ENCODE results near the gene CTNNAL1. TPM values are rescaled to one million over a fixed set of nuclear protein-coding genes. Genes with fewer than 3 reads are reported as not detected.
"Not testable (repeated sequence)": the region's sequence is repeated elsewhere in the genome, so short reads cannot be mapped to it uniquely, and the experiment has no call there.

CTNNAL1 gene, protein sequence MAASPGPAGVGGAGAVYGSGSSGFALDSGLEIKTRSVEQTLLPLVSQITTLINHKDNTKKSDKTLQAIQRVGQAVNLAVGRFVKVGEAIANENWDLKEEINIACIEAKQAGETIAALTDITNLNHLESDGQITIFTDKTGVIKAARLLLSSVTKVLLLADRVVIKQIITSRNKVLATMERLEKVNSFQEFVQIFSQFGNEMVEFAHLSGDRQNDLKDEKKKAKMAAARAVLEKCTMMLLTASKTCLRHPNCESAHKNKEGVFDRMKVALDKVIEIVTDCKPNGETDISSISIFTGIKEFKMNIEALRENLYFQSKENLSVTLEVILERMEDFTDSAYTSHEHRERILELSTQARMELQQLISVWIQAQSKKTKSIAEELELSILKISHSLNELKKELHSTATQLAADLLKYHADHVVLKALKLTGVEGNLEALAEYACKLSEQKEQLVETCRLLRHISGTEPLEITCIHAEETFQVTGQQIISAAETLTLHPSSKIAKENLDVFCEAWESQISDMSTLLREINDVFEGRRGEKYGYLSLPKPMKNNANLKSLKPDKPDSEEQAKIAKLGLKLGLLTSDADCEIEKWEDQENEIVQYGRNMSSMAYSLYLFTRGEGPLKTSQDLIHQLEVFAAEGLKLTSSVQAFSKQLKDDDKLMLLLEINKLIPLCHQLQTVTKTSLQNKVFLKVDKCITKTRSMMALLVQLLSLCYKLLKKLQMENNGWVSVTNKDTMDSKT
- polyA plus RNA-seq (2012; ENCODE audit: insufficient read depth, insufficient read length, low read depth) = 9.8 TPM

DNA sequence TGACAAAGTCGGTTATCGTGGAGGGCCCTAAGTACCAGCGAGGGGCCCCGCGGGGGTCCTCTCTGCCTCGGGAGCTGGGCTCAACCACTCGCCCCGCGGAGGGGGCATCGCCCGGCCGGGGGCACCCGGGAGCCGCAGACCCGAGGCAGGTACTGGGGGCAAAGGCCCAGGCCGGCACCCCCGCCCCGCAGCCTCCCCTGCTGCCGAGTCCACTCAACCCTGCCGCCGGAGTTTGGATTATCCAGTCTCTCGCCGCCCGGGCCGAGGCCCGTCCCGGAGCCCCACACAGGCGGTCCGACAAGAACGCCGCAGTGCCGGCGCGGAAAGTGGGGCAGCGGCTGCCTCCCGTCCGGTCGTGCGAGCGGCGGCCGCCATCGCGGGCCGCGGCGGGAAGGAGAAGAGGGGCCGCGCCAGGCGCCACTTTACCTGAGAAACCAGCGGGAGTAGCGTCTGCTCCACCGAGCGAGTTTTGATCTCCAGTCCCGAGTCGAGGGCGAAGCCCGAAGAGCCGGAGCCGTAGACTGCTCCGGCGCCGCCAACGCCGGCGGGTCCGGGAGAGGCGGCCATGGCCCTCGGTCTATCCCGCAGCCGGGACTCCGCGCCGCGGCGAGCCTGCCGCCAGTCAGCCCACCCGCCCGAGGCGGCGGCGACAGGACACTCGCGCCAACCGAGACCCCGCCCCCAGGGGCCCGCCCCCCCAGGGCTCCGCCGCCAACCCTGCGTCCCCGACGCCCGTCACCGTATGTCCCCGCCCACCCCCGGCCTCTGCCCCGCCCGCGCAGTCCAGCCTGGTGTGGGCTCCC is at the start of gene CTNNAL1:
CTNNAL1 (minus strand) TSS at position 624 of the 803 bp plus-strand sequence; CDS start at position 567, 57 bp downstream.
- peaks cover 3% of the 10 kb centered on the region for H3K4me1 ChIP-seq
- peak within 1 kb of the TSS; percentile 87 for H3K4me3 ChIP-seq (ENCODE audit: low read depth, low read length)

DNA sequence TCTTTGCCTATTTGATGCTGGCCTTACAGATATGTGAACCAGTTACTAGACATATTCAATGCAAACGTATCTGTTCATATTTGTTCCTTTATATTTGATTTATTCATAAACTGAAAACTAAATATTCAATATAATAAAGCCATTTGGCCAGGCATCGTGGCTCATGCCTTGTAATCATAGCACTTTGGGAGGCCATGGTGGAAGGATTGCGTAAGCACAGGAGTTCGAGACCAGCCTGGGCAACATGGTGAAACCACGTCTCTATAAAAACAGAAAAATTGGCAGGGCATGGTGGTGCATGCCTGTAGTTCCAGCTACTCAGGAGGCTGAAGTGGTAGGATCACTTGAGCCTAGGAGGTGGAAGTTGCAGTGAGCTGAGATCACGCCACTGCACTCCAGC is 49.2 kb upstream of the CTNNAL1 start:
- Histone ChIP-seq H3K9me3 (no peaks in the 10 kb centered on the region), H3K36me3 (peaks cover 51% of the 10 kb centered on the region)

More for the DNA sequence above, at the start of gene CTNNAL1:
- no peaks in the 10 kb centered on the region for H3K27me3 ChIP-seq
- no peaks in the 10 kb centered on the region for H3K9me3 ChIP-seq
- peak; percentile 99 for DNase-seq
- TF ChIP-seq, protein P1, sequence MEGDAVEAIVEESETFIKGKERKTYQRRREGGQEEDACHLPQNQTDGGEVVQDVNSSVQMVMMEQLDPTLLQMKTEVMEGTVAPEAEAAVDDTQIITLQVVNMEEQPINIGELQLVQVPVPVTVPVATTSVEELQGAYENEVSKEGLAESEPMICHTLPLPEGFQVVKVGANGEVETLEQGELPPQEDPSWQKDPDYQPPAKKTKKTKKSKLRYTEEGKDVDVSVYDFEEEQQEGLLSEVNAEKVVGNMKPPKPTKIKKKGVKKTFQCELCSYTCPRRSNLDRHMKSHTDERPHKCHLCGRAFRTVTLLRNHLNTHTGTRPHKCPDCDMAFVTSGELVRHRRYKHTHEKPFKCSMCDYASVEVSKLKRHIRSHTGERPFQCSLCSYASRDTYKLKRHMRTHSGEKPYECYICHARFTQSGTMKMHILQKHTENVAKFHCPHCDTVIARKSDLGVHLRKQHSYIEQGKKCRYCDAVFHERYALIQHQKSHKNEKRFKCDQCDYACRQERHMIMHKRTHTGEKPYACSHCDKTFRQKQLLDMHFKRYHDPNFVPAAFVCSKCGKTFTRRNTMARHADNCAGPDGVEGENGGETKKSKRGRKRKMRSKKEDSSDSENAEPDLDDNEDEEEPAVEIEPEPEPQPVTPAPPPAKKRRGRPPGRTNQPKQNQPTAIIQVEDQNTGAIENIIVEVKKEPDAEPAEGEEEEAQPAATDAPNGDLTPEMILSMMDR (IDR thresholded peaks at IDR 0.05; ENCODE audit: low read depth, low read length) = no peak
- H3K36me3 ChIP-seq = peaks cover 5% of the 10 kb centered on the region

DNA sequence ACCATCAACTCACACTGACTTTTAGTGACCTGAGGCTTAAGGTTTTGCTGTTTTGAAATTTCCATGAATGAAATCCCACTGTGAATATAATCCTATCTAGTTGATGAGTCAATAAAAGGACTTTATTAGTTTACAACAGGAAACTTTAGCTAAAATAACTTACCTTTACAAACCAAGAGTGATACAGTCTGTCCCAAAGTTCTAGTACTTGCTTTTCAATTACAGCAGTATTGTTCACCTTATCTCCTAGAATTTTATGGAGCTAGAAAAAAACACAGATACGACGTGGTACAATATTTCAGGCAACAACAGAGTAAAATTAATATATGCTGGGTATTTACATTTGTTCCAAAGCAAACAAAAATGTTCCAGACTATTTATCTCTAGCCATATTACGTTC is 46.9 kb upstream of the CTNNAL1 start:
- Histone ChIP-seq H3K27me3 (no peaks in the 10 kb centered on the region), H3K36me3 (peaks cover 60% of the 10 kb centered on the region), H3K4me1 (no peaks in the 10 kb centered on the region), H3K9me3 (no peaks in the 10 kb centered on the region), H3K4me3 (ENCODE audit: low read depth, low read length) (no peak overlapping the region)
- DNase-seq = no peak
- TF ChIP-seq, protein P1 (IDR thresholded peaks at IDR 0.05; ENCODE audit: low read depth, low read length) = no peak

More for the DNA sequence above, 49.2 kb upstream of the CTNNAL1 start:
- Histone ChIP-seq H3K4me3 (ENCODE audit: low read depth, low read length) (no peak overlapping the region), H3K27me3 (no peaks in the 10 kb centered on the region), H3K4me1 (no peaks in the 10 kb centered on the region)
- TF ChIP-seq, protein P1 (IDR thresholded peaks at IDR 0.05; ENCODE audit: low read depth, low read length) = no peak
- no peak for DNase-seq

DNA sequence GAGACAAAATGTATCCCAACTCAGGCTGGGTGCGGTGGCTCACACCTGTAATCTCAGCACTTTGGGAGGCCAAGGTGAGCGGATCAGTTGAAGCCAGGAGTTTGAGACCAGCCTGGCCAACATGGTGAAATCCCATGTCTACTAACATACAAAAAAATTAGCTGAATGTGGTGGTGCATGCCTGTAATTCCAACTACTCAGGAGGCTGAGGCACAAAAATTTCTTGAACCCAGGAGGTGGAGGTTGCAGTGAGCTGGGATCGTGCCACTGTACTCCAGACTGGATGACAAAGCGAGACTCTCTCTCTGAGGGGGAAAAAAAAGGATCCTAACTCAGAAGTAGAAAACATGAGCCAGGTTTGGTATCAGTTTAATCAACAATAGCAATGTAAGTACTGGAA is 39.8 kb upstream of the CTNNAL1 start:
- not testable (repeated sequence) for H3K4me1 ChIP-seq; DNase-seq; H3K4me3 ChIP-seq (ENCODE audit: low read depth, low read length); H3K9me3 ChIP-seq; H3K27me3 ChIP-seq
- peaks cover 70% of the 10 kb centered on the region for H3K36me3 ChIP-seq

DNA sequence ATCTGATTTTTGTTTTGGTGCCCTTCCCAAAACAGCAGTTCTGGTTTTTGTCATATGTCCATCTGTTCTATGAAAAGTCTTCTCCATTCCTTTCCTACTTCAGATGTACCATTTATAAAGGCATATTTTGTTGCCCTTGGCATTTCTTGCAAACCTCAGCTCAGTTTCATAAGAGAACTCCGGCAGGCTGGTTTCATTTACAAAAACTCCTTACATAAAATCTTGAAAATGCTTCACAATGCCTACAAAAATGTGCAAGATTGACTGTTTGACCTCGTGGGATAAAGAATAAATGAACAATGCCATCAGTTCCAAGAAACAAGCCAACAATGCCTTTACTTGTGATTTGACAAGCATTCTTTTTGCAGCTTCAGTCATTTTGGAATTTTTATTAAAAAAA is 39.1 kb upstream of the CTNNAL1 start:
- no peaks in the 10 kb centered on the region for H3K9me3 ChIP-seq
- TF ChIP-seq, protein P1 (IDR thresholded peaks at IDR 0.05; ENCODE audit: low read depth, low read length) = no peak
- H3K27me3 ChIP-seq = no peaks in the 10 kb centered on the region
- no peak for DNase-seq
- peaks cover 76% of the 10 kb centered on the region for H3K36me3 ChIP-seq
- H3K4me1 ChIP-seq = no peaks in the 10 kb centered on the region
- no peak overlapping the region for H3K4me3 ChIP-seq (ENCODE audit: low read depth, low read length)

DNA sequence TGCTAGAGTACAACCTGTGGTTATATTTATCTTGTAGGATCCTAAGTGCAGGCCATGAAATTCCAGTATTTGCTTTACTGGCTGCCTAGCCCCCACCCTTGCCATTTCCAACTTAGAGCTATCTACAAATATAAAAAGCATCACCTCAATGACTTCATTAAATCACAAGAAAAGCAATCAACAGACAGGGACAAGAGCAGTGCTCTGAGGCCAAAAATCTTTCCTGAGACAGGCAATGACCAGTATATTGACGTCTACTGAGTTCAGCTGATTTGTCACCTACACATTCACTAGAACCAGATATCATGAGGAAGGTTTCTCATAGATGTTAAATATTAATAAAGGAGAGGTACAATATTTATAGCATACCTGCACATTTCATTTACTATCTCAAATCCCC is 38.4 kb upstream of the CTNNAL1 start:
- Histone ChIP-seq H3K27me3 (no peaks in the 10 kb centered on the region), H3K9me3 (no peaks in the 10 kb centered on the region), H3K4me3 (ENCODE audit: low read depth, low read length) (no peak overlapping the region), H3K4me1 (no peaks in the 10 kb centered on the region), H3K36me3 (peaks cover 72% of the 10 kb centered on the region)
- TF ChIP-seq, protein P1 (IDR thresholded peaks at IDR 0.05; ENCODE audit: low read depth, low read length) = no peak
- no peak for DNase-seq
